T1000 (cell line): ENCODE measurements around the gene CSRNP3.

Experiments
- DNase-seq: peaks from one replicate; lab custom pipeline; 2025; ENCODE audit warnings: mixed read lengths; lab: John Stamatoyannopoulos, UW

CSRNP3 gene

DNA sequence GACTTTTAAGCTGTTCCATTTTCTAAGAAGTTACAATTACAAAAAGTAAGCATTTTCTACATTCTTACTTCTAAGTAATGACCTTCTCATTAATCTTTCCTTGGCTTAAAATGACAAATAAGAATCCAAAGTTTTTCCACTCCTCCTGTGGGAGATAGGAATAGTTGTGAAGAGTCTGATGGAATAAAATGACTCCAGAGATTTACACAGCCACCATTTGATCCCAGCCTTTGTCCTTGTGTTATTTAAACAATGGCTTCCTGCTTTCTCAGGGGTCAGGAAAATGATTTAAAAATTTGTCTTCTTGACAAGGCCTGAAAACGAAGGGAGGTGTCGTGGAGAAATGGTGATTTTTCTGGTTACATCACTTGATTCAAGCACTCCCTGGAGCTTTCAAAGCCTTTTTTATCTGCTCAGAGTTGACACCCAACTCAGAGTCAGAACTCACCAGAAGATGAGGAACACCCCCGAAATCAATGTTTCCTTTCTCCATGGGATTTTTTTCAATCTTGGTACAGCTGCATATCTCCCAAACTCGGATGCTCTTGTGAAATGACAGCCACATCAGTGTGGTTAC is 218.0 kb downstream of the CSRNP3 start:
- no peak for DNase-seq

DNA sequence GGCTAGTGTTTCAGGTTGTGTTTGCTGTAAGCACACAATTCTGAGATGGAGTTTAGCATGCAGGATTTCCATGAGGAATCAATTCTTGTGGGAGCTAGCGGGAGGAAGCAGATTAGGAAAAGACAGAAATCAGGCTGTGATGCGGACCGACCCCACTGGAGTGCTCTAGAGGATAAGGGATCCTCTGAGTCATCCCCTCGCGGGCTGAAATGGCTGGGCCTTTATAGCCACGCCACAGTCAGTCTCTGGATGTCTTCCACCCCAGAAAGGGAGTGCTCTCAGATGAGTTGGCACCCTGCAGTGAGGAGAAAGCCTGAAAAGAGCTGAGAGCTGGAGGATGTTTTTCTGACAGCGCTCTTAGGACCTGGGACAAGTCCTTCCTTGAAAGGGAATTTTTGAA is 222.1 kb downstream of the CSRNP3 start:
- peak; percentile 38 for DNase-seq

DNA sequence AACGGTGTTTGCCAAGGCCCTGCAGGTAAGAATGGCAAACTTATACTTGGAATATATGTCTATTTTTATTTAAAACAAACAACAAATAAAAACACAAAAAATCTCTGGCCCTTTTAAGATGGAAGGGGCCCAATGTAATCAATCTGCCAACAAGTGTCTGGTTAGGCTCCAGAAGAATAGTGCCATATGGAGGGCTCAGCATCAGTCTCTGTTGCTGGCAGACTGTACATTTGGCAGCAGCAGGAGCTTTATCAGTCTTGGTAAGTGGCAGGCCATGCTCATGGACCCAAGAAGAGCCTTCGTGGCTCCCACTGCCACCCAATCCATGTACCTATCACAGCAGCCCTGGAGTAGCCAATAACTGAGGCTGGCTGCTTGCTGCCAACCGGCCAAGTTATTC is 223.4 kb downstream of the CSRNP3 start:
- no peak for DNase-seq

DNA sequence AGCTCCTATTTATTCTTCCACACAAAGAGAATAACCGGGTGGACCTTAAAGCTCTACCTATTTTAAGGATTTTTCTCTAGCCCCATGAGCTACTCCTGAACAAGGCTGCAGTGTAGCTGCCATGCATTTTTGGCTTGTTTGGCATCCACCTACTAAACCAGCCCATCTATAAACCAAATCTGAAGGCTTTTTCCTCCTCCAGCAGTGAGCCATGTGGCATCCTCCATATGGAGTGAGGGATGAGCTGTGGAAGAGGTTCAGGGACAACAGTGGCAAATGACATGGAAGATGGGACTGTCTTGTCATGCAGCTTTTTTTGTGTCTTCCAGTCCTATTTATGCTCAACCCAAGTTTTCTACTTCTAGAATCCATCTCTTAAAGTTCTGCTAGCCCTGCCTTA is 224.3 kb downstream of the CSRNP3 start:
- DNase-seq, result no peak

DNA sequence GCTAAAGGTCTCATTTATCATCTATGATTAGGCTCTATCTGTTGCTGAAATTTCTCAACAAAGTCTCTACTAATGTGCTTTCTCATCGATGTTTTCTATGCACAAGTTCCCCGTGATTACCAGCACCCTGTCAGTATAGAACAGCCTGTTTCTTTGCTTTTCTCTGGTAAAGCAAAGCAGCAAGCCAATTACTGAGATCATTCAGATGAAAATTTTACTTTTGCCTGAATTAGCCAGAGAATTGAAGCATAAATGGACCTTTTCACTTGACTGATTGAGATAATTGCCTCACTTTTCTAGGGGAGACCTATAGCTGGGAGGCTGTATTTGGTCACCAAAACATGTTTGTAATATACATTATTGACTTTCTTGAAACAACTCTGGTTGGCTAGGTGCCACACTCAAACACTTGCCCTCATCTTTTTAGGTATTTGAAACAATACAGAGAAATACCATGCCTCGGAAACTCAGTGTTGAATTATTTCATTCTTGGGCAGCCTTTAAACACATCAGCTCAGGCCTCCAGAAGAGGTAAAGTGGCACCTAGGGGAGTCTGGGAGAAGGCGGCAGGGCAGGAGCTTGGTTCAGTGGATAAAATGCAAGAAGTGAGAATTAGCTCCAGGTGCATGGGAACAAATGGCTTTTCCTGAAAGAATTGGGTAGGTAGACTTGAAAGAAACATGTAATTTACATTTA is 228.4 kb downstream of the CSRNP3 start:
- DNase-seq, result no peak

DNA sequence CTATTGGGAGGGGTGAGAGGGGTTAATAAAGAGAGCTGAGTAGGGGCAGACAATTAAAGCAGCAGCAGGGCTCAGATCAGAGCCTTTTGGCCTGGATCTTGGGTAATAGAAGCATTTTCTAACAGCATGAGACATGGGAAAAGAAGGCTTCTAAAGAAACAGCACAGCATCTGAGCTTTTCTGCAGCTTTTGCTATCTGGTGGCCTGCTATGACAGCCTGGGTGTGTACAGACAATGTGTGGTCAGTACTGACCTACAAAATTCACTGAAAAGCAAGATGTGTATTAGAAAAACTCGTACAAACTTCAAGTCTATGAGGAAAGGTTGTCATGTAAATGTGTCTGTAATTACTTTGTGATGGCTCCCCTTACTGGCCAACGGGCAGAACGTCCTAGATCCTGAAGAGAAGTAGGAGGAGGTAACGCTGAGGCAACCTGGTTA is 229.0 kb downstream of the CSRNP3 start:
- no peak for DNase-seq

DNA sequence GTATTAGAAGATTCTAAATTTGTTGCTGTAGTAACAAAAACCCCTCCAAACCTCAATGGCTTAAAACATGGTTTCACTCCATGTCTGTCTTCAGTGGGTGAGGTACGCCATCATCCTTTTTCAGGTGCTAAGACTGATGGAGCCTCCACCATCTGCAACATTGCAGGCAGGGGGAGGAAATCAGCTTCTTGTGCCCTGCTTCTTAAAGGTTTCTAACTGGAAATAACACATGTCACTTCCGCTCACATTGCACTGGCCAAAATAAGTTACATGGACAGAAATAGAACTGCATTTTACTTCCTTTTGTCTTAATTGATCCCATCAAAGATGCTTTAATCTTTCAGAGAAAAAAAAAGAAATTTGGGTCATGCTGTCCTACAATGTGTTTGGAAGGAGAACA is 230.4 kb downstream of the CSRNP3 start:
- no peak for DNase-seq

DNA sequence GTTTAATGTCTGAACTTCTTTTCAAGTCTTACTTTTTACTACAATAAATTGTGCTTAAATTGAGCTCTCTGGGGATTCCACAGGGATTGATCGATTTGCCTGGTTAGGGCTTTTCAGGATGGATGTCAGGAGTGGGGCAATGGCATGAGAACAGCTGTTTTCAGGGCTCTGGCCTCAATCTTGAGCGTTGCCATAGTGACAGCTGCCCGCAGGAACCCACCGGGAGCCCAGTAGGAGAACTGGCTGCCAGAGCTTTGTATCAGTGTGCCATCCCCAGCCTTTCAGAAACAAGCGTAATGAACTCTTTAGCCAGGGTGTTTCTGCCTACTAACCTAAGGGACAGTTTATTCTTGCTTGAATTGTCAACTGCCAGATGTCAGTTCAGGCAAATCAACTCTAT is 231.0 kb downstream of the CSRNP3 start:
- no peak for DNase-seq

DNA sequence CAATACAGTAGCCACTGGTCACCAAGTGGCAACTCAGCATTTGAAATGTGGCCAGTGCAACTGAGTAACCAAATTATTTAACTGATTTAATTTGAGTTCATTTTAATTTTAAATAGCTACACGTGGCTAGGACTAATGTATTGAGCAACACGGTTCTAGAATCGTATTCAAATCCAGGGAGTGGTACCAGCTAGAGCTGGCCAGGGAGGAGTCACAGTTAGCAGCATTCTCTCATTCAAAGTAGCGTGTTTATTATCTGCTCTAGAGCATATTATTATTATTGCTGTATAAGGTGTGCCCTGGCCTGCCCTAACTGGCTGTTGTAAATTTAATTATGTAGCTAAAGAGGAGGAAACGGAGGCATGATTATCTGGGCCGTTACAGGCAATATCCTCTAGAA is 231.6 kb downstream of the CSRNP3 start:
- no peak for DNase-seq

DNA sequence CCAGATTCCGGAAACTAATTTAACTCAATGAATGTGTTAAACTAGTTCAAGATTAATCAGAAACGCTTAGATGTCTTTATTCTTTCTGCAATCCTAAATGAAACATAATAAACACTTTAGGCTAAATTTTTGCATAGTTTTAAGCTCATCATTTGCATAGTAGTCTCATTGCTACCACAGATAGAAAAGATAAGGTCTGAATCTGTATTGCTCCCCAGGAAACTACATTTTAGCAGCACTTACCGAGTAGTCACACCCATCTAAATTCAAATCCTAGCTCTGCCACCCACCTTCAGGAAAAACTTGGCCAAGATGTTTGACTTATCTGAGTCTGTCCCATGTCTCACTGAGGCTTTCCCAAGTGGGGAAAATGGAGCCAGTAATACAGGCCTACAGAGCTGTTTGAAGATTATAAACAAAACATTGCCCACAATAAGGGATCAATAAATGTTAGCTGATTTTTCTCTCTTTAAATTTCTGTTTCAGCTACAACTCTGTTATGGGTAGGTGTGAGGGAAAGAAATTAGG is 237.5 kb downstream of the CSRNP3 start:
- DNase-seq, result no peak

DNA sequence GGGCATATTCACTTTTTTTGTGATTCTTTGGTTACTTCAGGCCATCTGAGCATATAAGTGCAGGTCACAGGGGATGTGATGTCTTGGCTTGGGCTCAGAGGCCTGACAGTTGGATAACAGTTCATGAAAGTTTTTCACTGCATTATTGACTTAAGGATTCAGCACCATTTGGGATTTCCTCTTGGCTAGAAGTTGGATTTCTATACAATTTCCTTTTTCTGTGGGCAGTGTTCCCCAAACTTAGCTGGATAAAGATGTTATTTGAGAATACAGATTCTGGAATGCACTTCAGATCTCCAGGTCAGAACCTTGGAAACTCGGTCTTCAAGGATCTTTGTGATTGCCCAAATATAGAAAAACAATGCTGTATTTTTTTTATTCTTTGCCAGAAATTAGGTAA is 246.6 kb downstream of the CSRNP3 start:
- no peak for DNase-seq

DNA sequence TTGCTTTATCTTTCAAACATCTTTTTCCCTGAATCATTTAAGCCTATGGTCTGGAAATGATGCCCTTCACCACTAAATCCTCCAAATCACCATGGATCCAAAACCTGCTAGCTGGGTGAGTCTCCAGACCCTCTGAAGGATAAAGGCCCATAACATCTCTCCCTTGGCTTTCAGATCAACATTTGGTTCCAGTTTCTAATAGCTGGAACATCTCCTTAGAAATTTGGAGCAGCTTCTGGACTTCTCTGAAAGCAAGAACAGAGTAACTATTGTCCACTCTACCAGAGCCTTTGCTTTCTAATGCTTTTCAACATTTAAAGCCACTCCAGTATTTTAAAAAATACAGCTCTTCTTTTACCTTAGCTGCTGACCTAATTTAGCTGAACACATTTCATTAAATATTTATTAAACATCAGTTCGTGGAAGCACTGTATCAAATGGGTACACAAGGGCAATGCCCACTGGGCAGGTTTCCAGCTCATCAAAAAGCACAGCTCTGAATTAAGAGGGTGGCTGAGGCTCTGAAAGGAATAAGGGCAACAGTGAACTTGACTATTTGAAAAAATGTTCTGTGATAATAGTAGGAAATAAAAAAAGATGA is 249.2 kb downstream of the CSRNP3 start:
- DNase-seq, result no peak

DNA sequence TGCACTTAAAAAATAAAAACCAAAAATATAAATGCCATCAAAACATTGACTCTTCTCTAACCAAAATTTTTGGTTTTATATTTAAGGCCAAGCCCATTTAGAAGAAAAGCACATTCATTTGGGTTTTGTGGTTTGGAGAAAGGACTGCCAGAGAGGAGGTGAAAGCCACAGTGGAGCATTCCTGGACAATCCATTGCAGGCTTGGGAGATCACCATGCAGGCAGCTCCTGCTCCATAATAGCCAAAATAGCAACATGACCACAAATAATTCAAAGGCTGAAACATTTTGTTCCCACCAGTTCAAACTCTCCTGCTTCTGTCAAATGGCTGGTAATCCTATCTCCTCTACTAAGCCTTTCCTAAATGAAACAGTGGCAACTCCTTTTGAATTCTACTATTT is 251.0 kb downstream of the CSRNP3 start:
- DNase-seq, result no peak

DNA sequence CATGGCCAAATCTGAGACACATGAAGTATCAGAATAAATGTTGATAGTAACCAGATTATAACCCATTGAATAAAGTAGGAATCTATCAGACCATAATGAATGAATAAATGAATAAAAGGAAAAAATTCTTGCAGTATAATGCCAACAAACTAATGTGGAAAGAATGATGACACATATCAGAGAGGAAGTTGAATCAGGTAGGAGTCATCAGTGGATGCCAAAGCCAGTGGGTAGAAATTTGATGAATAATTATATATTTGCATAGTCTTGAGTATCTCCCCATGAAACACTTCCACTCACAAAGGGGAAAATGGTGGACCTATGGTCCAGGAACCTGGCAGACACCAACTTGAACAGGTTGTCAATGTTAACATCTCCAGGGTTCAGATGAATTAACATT is 255.9 kb downstream of the CSRNP3 start:
- DNase-seq, result no peak
